K562 (cell line): ENCODE measurements around the gene FAM180B. TPM values are rescaled to one million over a fixed set of nuclear protein-coding genes. Genes with fewer than 3 reads are reported as not detected.
A peak's percentile ranks its signal among the peaks of the same experiment; 100 is the strongest.

Experiments
- ARID2 ChIP-seq: fragments of 450-650 bp; IDR thresholded peaks from 2 replicates; pipeline ENCODE4 v1.6.1; 2017; ENCODE audit warnings: antibody characterized with exemption, mild to moderate bottlenecking
- ARID3B ChIP-seq: fragments of 250-450 bp; sonication (Bioruptor Pico); IDR thresholded peaks from 2 replicates; pipeline ENCODE4 v1.4.0; 2020; ENCODE audit warnings: borderline replicate concordance
- ATF4 ChIP-seq: fragments of 450-650 bp; formaldehyde crosslinking; IDR thresholded peaks from 2 replicates; pipeline ENCODE4 v1.4.0; 2022; ENCODE audit warnings: mild to moderate bottlenecking, moderate library complexity
- BRF2 ChIP-seq: IDR thresholded peaks from 3 replicates; pipeline ENCODE4 v1.6.1; 2011; ENCODE audit warnings: borderline replicate concordance, mild to moderate bottlenecking; ENCODE audit not compliant: insufficient read length, insufficient read depth
- CHD4 ChIP-seq: fragments of 200-600 bp; sonication (generic); IDR thresholded peaks from 3 replicates; pipeline ENCODE4 v1.6.1; 2012; ENCODE audit warnings: low read depth, mild to moderate bottlenecking, mixed read lengths, low read length, inconsistent platforms; ENCODE audit not compliant: insufficient read depth, insufficient replicate concordance, poor library complexity, severe bottlenecking
- CTCF ChIP-seq, 3 experiments: IDR thresholded peaks in 2 of 3; conservative IDR thresholded peaks in 1 of 3; 2 replicates each; pipeline ENCODE4 v1.5.1; 2011 to 2012; ENCODE audit warnings: low read length in 3 of 3, mild to moderate bottlenecking in 3 of 3, control low read depth in 2 of 3, improper control_type of control experiment in 1 of 3, inconsistent platforms in 1 of 3, low read depth in 1 of 3, mixed read lengths in 1 of 3, moderate library complexity in 1 of 3; ENCODE audit not compliant: insufficient read depth in 2 of 3
- IRF2 ChIP-seq: sonication (generic); formaldehyde crosslinking; IDR thresholded peaks from 2 replicates; pipeline ENCODE4 v1.8.1; 2022; ENCODE audit warnings: mild to moderate bottlenecking, missing genetic modification reagents
- MXI1 ChIP-seq: IDR thresholded peaks from 2 replicates; pipeline ENCODE4 v1.6.1; 2011; ENCODE audit warnings: low read depth, mild to moderate bottlenecking, improper control_type of control experiment, low read length
- RAD21 ChIP-seq, 2 experiments: fragments of 250-450 bp in 1 of 2; fragments of 450-650 bp in 1 of 2; sonication (Bioruptor Pico) in 1 of 2; formaldehyde crosslinking in 1 of 2; IDR thresholded peaks in 1 of 2; conservative IDR thresholded peaks in 1 of 2; 2 replicates each; pipeline versions ENCODE4 v1.4.0 to v1.8.0; 2020 to 2022; ENCODE audit warnings: mild to moderate bottlenecking in 2 of 2, moderate library complexity in 1 of 2
- SMAD1 ChIP-seq: fragments of 150-350 bp; IDR thresholded peaks from 2 replicates; pipeline ENCODE4 v1.6.1; 2014; ENCODE audit warnings: low read length, low read depth; ENCODE audit not compliant: partially characterized antibody
- SMARCA5 ChIP-seq: fragments of 450-650 bp; IDR thresholded peaks from 2 replicates; pipeline ENCODE4 v1.6.1; 2016
- ZNF609 ChIP-seq: sonication (generic); formaldehyde crosslinking; IDR thresholded peaks from 2 replicates; pipeline ENCODE4 v1.8.1; 2023; ENCODE audit warnings: missing genetic modification reagents, mild to moderate bottlenecking, borderline replicate concordance
- ZNF79 ChIP-seq: fragments of 250-450 bp; sonication (Bioruptor Pico); IDR thresholded peaks from 2 replicates; pipeline ENCODE4 v1.4.0; 2020; ENCODE audit warnings: low read depth, mild to moderate bottlenecking, moderate library complexity
- polyA plus RNA-seq, 8 experiments: library from polyadenylated mRNA; depleted of rRNA in 4 of 8; stranded (reverse) in 5 of 8; unstranded in 3 of 8; fragments of >200 nt; fragmentation: Nextera tagmentation in 2 of 8; fragmentation: Illumina TruSeq in 1 of 8; extraction: Ambion mirVana in 2 of 8; extraction: Trizol in 1 of 8; gene quantifications; 2 replicates each; pipeline versions ENCODE4 v1.2.1 to v1.2.3, GENCODE V29; 2011 to 2014; ENCODE audit warnings: inconsistent platforms in 1 of 8, missing spikeins in 1 of 8
- total RNA-seq, 7 experiments: library from RNA; depleted of rRNA in 6 of 7; stranded (reverse); fragments of >200 nt in 6 of 7; fragmentation: Illumina TruSeq in 2 of 7; extraction: Trizol in 2 of 7; gene quantifications; 2 replicates each; pipeline versions ENCODE4 v1.2.1 to v1.2.3, GENCODE V29; 2011 to 2021; ENCODE audit warnings: low replicate concordance in 1 of 7

Gene FAM180B
- total and polyA plus RNA-seq, 9 of the 15 experiments (the other 6 are each of a cell fraction or from before 2014, with no cell fraction given) = 0.05 to 0.14 TPM; not detected in 7

GRCh38 chr11:47552566-47553405 is 33.7 kb upstream of the FAM180B start, which contains the start of gene CELF1 (continued):
- TF ChIP-seq ZNF609 (CRISPR knock-in tag) (no peak), ARID3B (CRISPR knock-in tag) (0 out of 2 replicates have a peak, but pooled peaks have one; percentile 76), CTCF (IDR thresholded peaks at IDR 0.05 in 2 of 3, conservative IDR thresholded peaks at IDR 0.05 in 1 of 3; ENCODE audit: insufficient read depth in 2 of 3, low read depth in 1 of 3, low read length in 3 of 3) (peak; percentile 80 to 93 (median 92)), ZNF79 (no peak), RAD21 (CRISPR knock-in tag; conservative IDR thresholded peaks at IDR 0.05 in 1 of 2, IDR thresholded peaks at IDR 0.05 in 1 of 2) (peak; percentile 22 to 54; a peak in 3 of 4 replicates), SMAD1 (peak; percentile 27), CHD4 (no peak), ARID2 (no peak), IRF2 (CRISPR knock-in tag) (no peak), MXI1 (0 out of 2 replicates have a peak, but pooled peaks have one; percentile 13), BRF2 (no peak), SMARCA5 (no peak), ATF4 (CRISPR knock-in tag) (no peak)
